ENCODE measurements around the gene ZBTB16.

The ZBTB16 gene

DNA sequence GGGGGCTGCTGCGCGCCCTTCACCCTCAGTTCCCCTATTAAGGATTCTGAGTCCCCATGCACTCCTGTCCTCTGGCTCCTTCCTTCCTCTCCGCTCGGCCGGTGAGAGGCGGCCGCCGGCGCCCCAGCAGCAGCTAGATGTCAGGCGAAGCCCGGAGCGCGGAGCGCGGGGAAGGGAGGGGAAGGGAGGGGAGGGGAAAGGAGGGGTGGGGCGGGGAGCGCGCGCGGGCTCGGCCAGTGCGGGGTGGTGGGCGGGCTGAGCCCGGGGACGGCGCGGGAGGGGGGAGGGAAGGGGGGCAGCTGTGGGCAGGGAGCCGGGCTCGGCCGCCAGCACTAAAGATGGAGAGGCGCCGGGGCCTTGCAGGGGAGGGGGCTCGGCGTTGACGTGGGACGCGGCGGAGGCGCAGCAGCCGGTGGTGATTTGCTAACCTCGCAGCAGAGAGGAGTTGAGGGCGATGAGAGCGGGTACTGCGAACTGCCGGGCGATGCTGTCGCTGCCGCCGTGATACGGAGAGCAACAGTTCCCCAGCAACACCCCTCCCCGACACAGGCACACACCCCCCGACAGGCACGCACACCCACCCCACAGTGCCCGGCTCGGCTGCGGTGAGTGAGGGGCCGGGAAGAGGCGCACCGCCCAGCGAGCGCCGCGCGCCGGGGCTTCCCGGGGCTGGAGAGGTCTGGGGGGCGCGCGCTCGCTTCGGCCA lies at the start of gene ZBTB16:
Gene ZBTB16 (plus strand): TSS at position 434 of the 706 bp plus-strand sequence. CDS start 3,590 bp downstream, outside the sequence.
- TF ChIP-seq, protein P1, sequence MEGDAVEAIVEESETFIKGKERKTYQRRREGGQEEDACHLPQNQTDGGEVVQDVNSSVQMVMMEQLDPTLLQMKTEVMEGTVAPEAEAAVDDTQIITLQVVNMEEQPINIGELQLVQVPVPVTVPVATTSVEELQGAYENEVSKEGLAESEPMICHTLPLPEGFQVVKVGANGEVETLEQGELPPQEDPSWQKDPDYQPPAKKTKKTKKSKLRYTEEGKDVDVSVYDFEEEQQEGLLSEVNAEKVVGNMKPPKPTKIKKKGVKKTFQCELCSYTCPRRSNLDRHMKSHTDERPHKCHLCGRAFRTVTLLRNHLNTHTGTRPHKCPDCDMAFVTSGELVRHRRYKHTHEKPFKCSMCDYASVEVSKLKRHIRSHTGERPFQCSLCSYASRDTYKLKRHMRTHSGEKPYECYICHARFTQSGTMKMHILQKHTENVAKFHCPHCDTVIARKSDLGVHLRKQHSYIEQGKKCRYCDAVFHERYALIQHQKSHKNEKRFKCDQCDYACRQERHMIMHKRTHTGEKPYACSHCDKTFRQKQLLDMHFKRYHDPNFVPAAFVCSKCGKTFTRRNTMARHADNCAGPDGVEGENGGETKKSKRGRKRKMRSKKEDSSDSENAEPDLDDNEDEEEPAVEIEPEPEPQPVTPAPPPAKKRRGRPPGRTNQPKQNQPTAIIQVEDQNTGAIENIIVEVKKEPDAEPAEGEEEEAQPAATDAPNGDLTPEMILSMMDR (IDR thresholded peaks at IDR 0.05; ENCODE audit: borderline replicate concordance, control extremely low read depth, extremely low read depth, insufficient read depth, missing control alignments), result no peak
- peak; percentile 38 for DNase-seq (ENCODE audit: low spot score)
- in situ Hi-C loops (cut with MboI; ENCODE audit: low sequenced_read_pairs, unreplicated experiment), result no loop called here

GRCh38 chr11:114010931-114011330 lies 48.6 kb upstream of the ZBTB16 start:
- TF ChIP-seq, protein P1 (IDR thresholded peaks at IDR 0.05; ENCODE audit: borderline replicate concordance, control extremely low read depth, extremely low read depth, insufficient read depth, missing control alignments), result no peak
- no peak for DNase-seq (ENCODE audit: low spot score)
- in situ Hi-C loops (cut with MboI; ENCODE audit: low sequenced_read_pairs, unreplicated experiment), result no loop called here

- TF ChIP-seq, protein P1 (IDR thresholded peaks at IDR 0.05; ENCODE audit: borderline replicate concordance, control extremely low read depth, extremely low read depth, insufficient read depth, missing control alignments), result no peak
- DNase-seq (ENCODE audit: low spot score), result no peak
- in situ Hi-C loops (cut with MboI; ENCODE audit: low sequenced_read_pairs, unreplicated experiment), result no loop called here
Measured at GRCh38 chr11:114011443-114011842, 48.1 kb upstream of the ZBTB16 start.

DNA sequence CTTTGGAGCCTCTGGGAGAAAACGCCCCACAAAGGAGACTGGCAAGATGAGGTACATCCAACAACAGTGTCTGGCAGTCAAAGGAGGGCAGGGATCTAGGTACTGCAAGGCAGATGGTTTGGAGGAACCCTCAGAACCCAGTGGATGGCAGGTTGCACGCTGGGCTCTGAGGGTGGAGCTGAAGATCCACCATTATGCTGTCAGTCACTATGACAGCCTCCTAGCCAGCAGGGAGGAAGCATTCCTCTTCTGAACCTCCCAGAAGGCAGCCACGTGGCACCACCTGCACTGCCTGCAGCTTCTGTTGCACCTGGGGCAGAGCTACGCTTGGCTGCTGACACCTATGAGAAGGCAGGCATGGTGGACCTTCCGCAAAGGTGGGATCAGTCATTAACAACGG lies 44.4 kb upstream of the ZBTB16 start:
- no peak for DNase-seq (ENCODE audit: low spot score)
- in situ Hi-C loops (cut with MboI; ENCODE audit: low sequenced_read_pairs, unreplicated experiment), result no loop called here
- TF ChIP-seq, protein P1 (IDR thresholded peaks at IDR 0.05; ENCODE audit: borderline replicate concordance, control extremely low read depth, extremely low read depth, insufficient read depth, missing control alignments), result no peak

DNA sequence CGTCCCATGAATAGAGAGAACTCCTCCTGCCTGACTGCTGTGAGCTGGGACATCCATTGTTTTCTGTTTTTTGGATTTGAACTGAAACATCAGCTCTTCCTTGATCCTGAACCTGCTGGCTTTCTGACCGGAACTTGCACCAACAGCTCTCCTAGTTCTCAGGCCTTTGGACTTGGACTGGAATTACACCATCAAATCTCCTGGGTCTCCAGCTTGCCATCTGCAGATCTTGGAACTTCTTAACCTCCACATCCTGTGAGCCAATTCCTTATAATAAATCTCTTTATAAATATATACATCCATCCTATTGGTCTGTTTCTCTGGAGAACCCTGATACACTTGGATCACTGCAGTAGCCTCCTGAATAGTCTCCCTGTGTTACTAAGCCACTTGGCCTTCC lies 42.5 kb upstream of the ZBTB16 start:
- TF ChIP-seq, protein P1 (IDR thresholded peaks at IDR 0.05; ENCODE audit: borderline replicate concordance, control extremely low read depth, extremely low read depth, insufficient read depth, missing control alignments), result no peak
- no peak for DNase-seq (ENCODE audit: low spot score)
- in situ Hi-C loops (cut with MboI; ENCODE audit: low sequenced_read_pairs, unreplicated experiment), result no loop called here

DNA sequence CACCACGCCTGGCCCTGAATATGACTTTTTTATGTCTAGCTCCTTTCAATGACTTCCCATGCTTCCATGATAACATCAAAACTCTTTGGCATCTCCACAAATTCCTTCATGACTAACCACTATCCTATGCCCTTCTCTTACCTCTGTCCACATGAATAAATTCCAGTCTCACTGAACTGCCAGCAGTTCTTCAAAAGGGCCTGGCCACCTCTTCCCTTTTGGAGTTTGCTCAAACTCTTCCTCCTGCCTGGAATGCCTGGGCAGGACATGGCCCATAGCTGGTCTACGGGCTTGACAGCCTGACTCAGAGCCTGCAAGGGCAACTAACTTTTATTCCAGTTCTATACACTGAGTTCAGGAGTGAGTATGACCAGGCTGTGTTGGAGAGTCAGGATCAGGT lies 41.8 kb upstream of the ZBTB16 start:
- DNase-seq (ENCODE audit: low spot score), result no peak
- TF ChIP-seq, protein P1 (IDR thresholded peaks at IDR 0.05; ENCODE audit: borderline replicate concordance, control extremely low read depth, extremely low read depth, insufficient read depth, missing control alignments), result no peak
- in situ Hi-C loops (cut with MboI; ENCODE audit: low sequenced_read_pairs, unreplicated experiment), result no loop called here

Measured in GM13976 (cell line).